Measurements from ENCODE around the gene CHP1. TPM values are rescaled to one million over a fixed set of nuclear protein-coding genes. Genes with fewer than 3 reads are reported as not detected.
"Not testable (repeated sequence)": the region's sequence is repeated elsewhere in the genome, so short reads cannot be mapped to it uniquely, and the experiment has no call there.

CHP1 gene
- total and polyA plus RNA-seq, 2 experiments from 2014 or later, result 85.5 to 86.2 TPM

- H3K4me1 ChIP-seq (ENCODE audit: insufficient read depth), result peaks cover 7% of the 10 kb centered on the region; the same call in 1 of the 2 replicates
- H3K9me2 ChIP-seq (ENCODE audit: insufficient read depth), result no peaks in the 10 kb centered on the region
- no peaks in the 10 kb centered on the region for H3K27me3 ChIP-seq (replicated peaks; ENCODE audit: insufficient read depth)
- WGBS, 2 experiments (ENCODE audit: low coverage in 1 of 2, low lambda C conversion rate in 2 of 2, missing lambda C conversion rate in 2 of 2), result 90 to 94% methylated on average over 12 of the region's 12 CpGs
- H4K20me1 ChIP-seq (ENCODE audit: insufficient read depth), result no peaks in the 10 kb centered on the region
- no peak overlapping the region for H2AFZ ChIP-seq
- H3K9ac ChIP-seq, result no peak overlapping the region
- H3F3A ChIP-seq (ENCODE audit: insufficient read depth), result peaks cover 20% of the 10 kb centered on the region; the same call in 1 of the 2 replicates
- H3K79me2 ChIP-seq (ENCODE audit: insufficient read depth), result no peaks in the 10 kb centered on the region
- no peaks in the 10 kb centered on the region for H3K9me3 ChIP-seq (ENCODE audit: low read depth)
- TF ChIP-seq EZH2 (IDR thresholded peaks at IDR 0.05; ENCODE audit: insufficient read depth, poor library complexity, severe bottlenecking), result no peak
- no peak overlapping the region for H3K4me3 ChIP-seq
- in situ Hi-C loops (cut with MboI), result no loop called here
- no peak overlapping the region for H3K27ac ChIP-seq
- DNase-seq, result no peak
- peaks cover 19% of the 10 kb centered on the region for H3K36me3 ChIP-seq (ENCODE audit: low read depth)
- no peak overlapping the region for H3K4me2 ChIP-seq (ENCODE audit: unreplicated experiment)
Measured at GRCh38 chr15:41259546-41260189, 28.6 kb downstream of the CHP1 start.

DNA sequence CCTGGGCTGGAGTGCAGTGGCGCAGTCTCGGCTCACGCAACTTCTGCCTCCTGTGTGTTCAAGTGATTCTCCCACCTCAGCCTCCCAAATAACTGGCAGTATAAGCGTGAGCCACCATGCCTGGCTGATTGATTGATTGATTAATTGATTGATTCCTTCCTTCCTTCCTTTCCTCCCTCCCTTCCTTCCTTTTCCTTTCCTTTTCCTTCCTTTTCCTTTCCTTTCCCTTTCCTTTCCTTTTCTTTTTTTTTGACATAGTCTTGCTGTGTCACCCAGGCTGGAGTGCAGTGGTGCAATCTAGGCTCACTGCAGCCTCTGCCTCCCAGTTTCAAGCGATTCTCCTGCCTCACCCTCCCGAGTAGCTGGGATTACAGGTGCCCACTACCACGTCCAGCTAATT lies 29.9 kb downstream of the CHP1 start:
- H3K4me2 ChIP-seq (ENCODE audit: unreplicated experiment); H3K9me3 ChIP-seq (ENCODE audit: low read depth); in situ Hi-C loops (cut with MboI); H3K79me2 ChIP-seq (ENCODE audit: insufficient read depth); H3K27me3 ChIP-seq (replicated peaks; ENCODE audit: insufficient read depth); H4K20me1 ChIP-seq (ENCODE audit: insufficient read depth); H3K27ac ChIP-seq; H3K9ac ChIP-seq; DNase-seq; H3K4me3 ChIP-seq; H3K4me1 ChIP-seq (ENCODE audit: insufficient read depth); H3K9me2 ChIP-seq (ENCODE audit: insufficient read depth); H2AFZ ChIP-seq: not testable (repeated sequence)
- WGBS, 2 experiments (ENCODE audit: low coverage in 1 of 2, low lambda C conversion rate in 2 of 2, missing lambda C conversion rate in 2 of 2), result 96% methylated on average over 7 of the region's 7 CpGs
- H3F3A ChIP-seq (ENCODE audit: insufficient read depth), result peaks cover 20% of the 10 kb centered on the region; the same call in 1 of the 2 replicates
- peaks cover 19% of the 10 kb centered on the region for H3K36me3 ChIP-seq (ENCODE audit: low read depth)

GRCh38 chr15:41262571-41262970 lies 31.5 kb downstream of the CHP1 start:
- in situ Hi-C loops (cut with MboI), result no loop called here
- WGBS, 2 experiments (ENCODE audit: low coverage in 1 of 2, low lambda C conversion rate in 2 of 2, missing lambda C conversion rate in 2 of 2), result 88 to 94% methylated on average over 8 of the region's 8 CpGs
- H3K9ac ChIP-seq, result no peak overlapping the region

GRCh38 chr15:41263891-41264351 lies 32.9 kb downstream of the CHP1 start:
- Histone ChIP-seq H3K4me2 (ENCODE audit: unreplicated experiment) (no peak overlapping the region), H4K20me1 (ENCODE audit: insufficient read depth) (no peaks in the 10 kb centered on the region), H3K27ac (no peak overlapping the region), H3K9me2 (ENCODE audit: insufficient read depth) (no peaks in the 10 kb centered on the region), H3K4me1 (ENCODE audit: insufficient read depth) (no peaks in the 10 kb centered on the region), H3K9me3 (ENCODE audit: low read depth) (no peaks in the 10 kb centered on the region), H3K79me2 (ENCODE audit: insufficient read depth) (no peaks in the 10 kb centered on the region), H3K36me3 (ENCODE audit: low read depth) (peaks cover 5% of the 10 kb centered on the region; the same call in 1 of the 2 replicates), H3K4me3 (no peak overlapping the region), H2AFZ (no peak overlapping the region), H3F3A (ENCODE audit: insufficient read depth) (0 out of 2 replicates have a peak, but pooled peaks cover 6% of the 10 kb centered on the region), H3K9ac (no peak overlapping the region), H3K27me3 (replicated peaks; ENCODE audit: insufficient read depth) (no peaks in the 10 kb centered on the region)
- TF ChIP-seq EZH2 (IDR thresholded peaks at IDR 0.05; ENCODE audit: insufficient read depth, poor library complexity, severe bottlenecking) (no peak), EZH2phosphoT487 (IDR thresholded peaks at IDR 0.05; ENCODE audit: insufficient read depth, low read depth) (no peak)
- DNase-seq, result peak; percentile 4
- in situ Hi-C loops (cut with MboI), result no loop called here
- 77 to 78% methylated on average over 6 of the region's 6 CpGs for WGBS, 2 experiments (ENCODE audit: low coverage in 1 of 2, low lambda C conversion rate in 2 of 2, missing lambda C conversion rate in 2 of 2)

More at GRCh38 chr15:41262571-41262970, 31.5 kb downstream of the CHP1 start:
- Histone ChIP-seq H3K27me3 (replicated peaks; ENCODE audit: insufficient read depth) (no peaks in the 10 kb centered on the region), H2AFZ (no peak overlapping the region), H3K27ac (no peak overlapping the region), H3K79me2 (ENCODE audit: insufficient read depth) (no peaks in the 10 kb centered on the region), H3K9me2 (ENCODE audit: insufficient read depth) (no peaks in the 10 kb centered on the region), H3K4me3 (no peak overlapping the region), H3K9me3 (ENCODE audit: low read depth) (no peaks in the 10 kb centered on the region), H3F3A (ENCODE audit: insufficient read depth) (peaks cover 12% of the 10 kb centered on the region; the same call in 1 of the 2 replicates), H3K4me2 (ENCODE audit: unreplicated experiment) (no peak overlapping the region), H4K20me1 (ENCODE audit: insufficient read depth) (no peaks in the 10 kb centered on the region), H3K36me3 (ENCODE audit: low read depth) (peaks cover 16% of the 10 kb centered on the region), H3K4me1 (ENCODE audit: insufficient read depth) (no peaks in the 10 kb centered on the region)
- no peak for TF ChIP-seq EZH2 (IDR thresholded peaks at IDR 0.05; ENCODE audit: insufficient read depth, poor library complexity, severe bottlenecking)
- TF ChIP-seq EZH2phosphoT487 (IDR thresholded peaks at IDR 0.05; ENCODE audit: insufficient read depth, low read depth), result no peak
- no peak for DNase-seq
